GM19468 (cell line): ENCODE data around the gene DNAJC18.
A peak's percentile ranks its signal among the peaks of the same experiment; 100 is the strongest.
"Not testable (repeated sequence)": the region's sequence is repeated elsewhere in the genome, so short reads cannot be mapped to it uniquely, and the experiment has no call there.

Experiments used
- ATAC-seq: cut with Tn5 transposase; IDR thresholded peaks from one replicate; pipeline ENCODE4 v1.9.1; 2021; ENCODE audit warnings: mild to moderate bottlenecking, moderate library complexity, moderate number of reproducible peaks; ENCODE audit not compliant: unreplicated experiment; ENCODE audit errors: extremely low read depth

DNAJC18 gene

GRCh38 chr5:139439013-139439903, at the start of gene DNAJC18:
TSS of gene DNAJC18 (minus strand) at chr5:139439525. CDS start at chr5:139439445, 80 bp downstream.
- peak; percentile 63 for ATAC-seq

- ATAC-seq, result no peak
Measured at GRCh38 chr5:139488260-139488659, 48.9 kb upstream of the DNAJC18 start.

GRCh38 chr5:139486201-139486600, 46.9 kb upstream of the DNAJC18 start:
- ATAC-seq, result no peak

GRCh38 chr5:139482890-139483208, 43.5 kb upstream of the DNAJC18 start:
- not testable (repeated sequence) for ATAC-seq

- ATAC-seq, result no peak
Measured at GRCh38 chr5:139482050-139482889, 42.9 kb upstream of the DNAJC18 start, which contains the start of gene STING1. TSS of gene STING1 (minus strand) at chr5:139482758. CDS start at chr5:139481704, 1,054 bp downstream.

GRCh38 chr5:139481580-139482049, 42.3 kb upstream of the DNAJC18 start:
- ATAC-seq, result no peak

- no peak for ATAC-seq
Measured at GRCh38 chr5:139481122-139481533, 41.8 kb upstream of the DNAJC18 start.

- ATAC-seq, result not testable (repeated sequence)
Measured at GRCh38 chr5:139479729-139480128, 40.4 kb upstream of the DNAJC18 start.

GRCh38 chr5:139478657-139479423, 39.5 kb upstream of the DNAJC18 start:
- not testable (repeated sequence) for ATAC-seq

- ATAC-seq, result no peak
Measured at GRCh38 chr5:139475865-139476617, 36.7 kb upstream of the DNAJC18 start.

- ATAC-seq, result no peak
Measured at GRCh38 chr5:139474890-139475791, 35.8 kb upstream of the DNAJC18 start.

- ATAC-seq, result no peak
Measured at GRCh38 chr5:139473565-139473964, 34.2 kb upstream of the DNAJC18 start.

GRCh38 chr5:139473105-139473504, 33.8 kb upstream of the DNAJC18 start:
- ATAC-seq, result no peak

- no peak for ATAC-seq
Measured at GRCh38 chr5:139472386-139473030, 33.2 kb upstream of the DNAJC18 start.

GRCh38 chr5:139470821-139471300, 31.5 kb upstream of the DNAJC18 start, which contains the start of gene SMIM33:
TSS of gene SMIM33 (plus strand) at chr5:139471004. CDS start at chr5:139471122, 118 bp downstream.
- ATAC-seq, result no peak

- ATAC-seq, result no peak
Measured at GRCh38 chr5:139468421-139468931, 29.2 kb upstream of the DNAJC18 start.

GRCh38 chr5:139462586-139463276, 23.4 kb upstream of the DNAJC18 start, which contains the start of gene ECSCR:
TSS of gene ECSCR (minus strand) at chr5:139462743. CDS start at chr5:139462670, 73 bp downstream.
- no peak for ATAC-seq
